Measurements from ENCODE around the gene HTRA1.

Gene HTRA1

GRCh38 chr10:122551450-122551849, 90.1 kb downstream of the HTRA1 start:
- Histone ChIP-seq H3K36me3 (ENCODE audit: insufficient read depth, low read length) (no peaks in the 10 kb centered on the region), H3K27me3 (ENCODE audit: insufficient read depth, low read length) (no peaks in the 10 kb centered on the region), H3K27ac (ENCODE audit: low read depth, low read length) (no peak overlapping the region), H3K4me1 (ENCODE audit: control insufficient read depth, insufficient read depth, low read length, unreplicated experiment) (no peaks in the 10 kb centered on the region), H3K79me2 (ENCODE audit: control insufficient read depth, insufficient read depth, low read length, unreplicated experiment) (no peaks in the 10 kb centered on the region), H3K4me3 (ENCODE audit: low read depth, low read length) (no peak overlapping the region), H2AFZ (ENCODE audit: low read length, unreplicated experiment) (no peak overlapping the region)

GRCh38 chr10:122553341-122553740, 92.0 kb downstream of the HTRA1 start:
- Histone ChIP-seq H2AFZ (ENCODE audit: low read length, unreplicated experiment) (no peak overlapping the region), H3K4me1 (ENCODE audit: control insufficient read depth, insufficient read depth, low read length, unreplicated experiment) (no peaks in the 10 kb centered on the region), H3K27me3 (ENCODE audit: insufficient read depth, low read length) (no peaks in the 10 kb centered on the region), H3K79me2 (ENCODE audit: control insufficient read depth, insufficient read depth, low read length, unreplicated experiment) (no peaks in the 10 kb centered on the region), H3K4me3 (ENCODE audit: low read depth, low read length) (no peak overlapping the region), H3K36me3 (ENCODE audit: insufficient read depth, low read length) (no peaks in the 10 kb centered on the region), H3K27ac (ENCODE audit: low read depth, low read length) (no peak overlapping the region)

DNA sequence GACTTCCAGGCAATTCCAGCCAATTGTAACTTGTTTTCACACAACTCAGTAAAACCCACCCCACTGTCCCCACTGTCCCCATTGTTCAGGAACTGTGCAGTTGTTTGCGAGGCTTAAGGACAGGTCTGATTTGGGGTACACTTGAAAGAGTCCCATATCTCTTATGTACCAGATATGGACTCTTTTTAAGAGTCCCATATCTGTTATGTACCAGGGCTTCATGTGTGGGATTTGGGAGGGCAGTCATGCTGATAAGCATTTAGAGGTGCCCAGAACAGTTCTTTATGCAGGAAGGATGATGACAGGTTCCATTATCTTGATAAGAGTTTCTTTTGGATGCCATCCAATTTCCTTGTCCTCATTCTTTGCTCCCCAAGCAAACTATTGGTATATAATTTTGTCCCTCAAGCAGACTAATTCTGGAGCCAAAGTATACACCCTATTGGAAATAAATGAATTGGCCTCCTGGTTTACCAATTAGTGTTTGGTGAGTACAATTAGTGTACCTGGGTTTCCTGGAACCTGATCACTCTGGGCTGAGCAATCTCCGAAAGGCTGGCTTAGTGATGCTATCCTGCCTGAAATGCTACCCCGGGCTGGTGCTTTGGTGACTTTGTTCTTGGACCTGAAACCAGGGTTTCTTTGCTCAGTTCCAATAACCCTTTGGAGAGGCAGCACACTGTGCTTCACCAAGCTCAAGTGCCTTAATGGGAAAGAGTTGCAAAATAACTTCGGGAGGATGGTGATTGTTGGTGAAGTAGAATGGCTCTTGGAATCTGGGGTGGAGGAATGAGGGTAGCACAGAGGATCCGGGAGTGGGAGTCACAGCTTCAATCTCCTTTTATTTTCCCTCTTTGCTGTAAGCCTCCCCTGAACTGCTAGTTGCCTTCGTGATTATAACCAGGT, 93.0 kb downstream of the HTRA1 start:
- H3K27me3 ChIP-seq (ENCODE audit: insufficient read depth, low read length) = peaks cover under 1% of the 10 kb centered on the region
- H3K36me3 ChIP-seq (ENCODE audit: insufficient read depth, low read length) = no peaks in the 10 kb centered on the region
- no peak overlapping the region for H3K4me3 ChIP-seq (ENCODE audit: low read depth, low read length)
- no peaks in the 10 kb centered on the region for H3K79me2 ChIP-seq (ENCODE audit: control insufficient read depth, insufficient read depth, low read length, unreplicated experiment)
- H3K4me1 ChIP-seq (ENCODE audit: control insufficient read depth, insufficient read depth, low read length, unreplicated experiment) = no peaks in the 10 kb centered on the region
- H2AFZ ChIP-seq (ENCODE audit: low read length, unreplicated experiment) = no peak overlapping the region
- no peak overlapping the region for H3K27ac ChIP-seq (ENCODE audit: low read depth, low read length)

GRCh38 chr10:122555442-122555841, 94.1 kb downstream of the HTRA1 start:
- H3K27me3 ChIP-seq (ENCODE audit: insufficient read depth, low read length) = peaks cover 11% of the 10 kb centered on the region
- H3K4me3 ChIP-seq (ENCODE audit: low read depth, low read length) = no peak overlapping the region
- no peaks in the 10 kb centered on the region for H3K36me3 ChIP-seq (ENCODE audit: insufficient read depth, low read length)
- H3K4me1 ChIP-seq (ENCODE audit: control insufficient read depth, insufficient read depth, low read length, unreplicated experiment) = no peaks in the 10 kb centered on the region
- no peak overlapping the region for H3K27ac ChIP-seq (ENCODE audit: low read depth, low read length)
- H2AFZ ChIP-seq (ENCODE audit: low read length, unreplicated experiment) = no peak overlapping the region
- no peaks in the 10 kb centered on the region for H3K79me2 ChIP-seq (ENCODE audit: control insufficient read depth, insufficient read depth, low read length, unreplicated experiment)

- H3K79me2 ChIP-seq (ENCODE audit: control insufficient read depth, insufficient read depth, low read length, unreplicated experiment) = no peaks in the 10 kb centered on the region
- no peak overlapping the region for H2AFZ ChIP-seq (ENCODE audit: low read length, unreplicated experiment)
- H3K4me3 ChIP-seq (ENCODE audit: low read depth, low read length) = no peak overlapping the region
Measured at GRCh38 chr10:122557516-122557915, 96.2 kb downstream of the HTRA1 start.

DNA sequence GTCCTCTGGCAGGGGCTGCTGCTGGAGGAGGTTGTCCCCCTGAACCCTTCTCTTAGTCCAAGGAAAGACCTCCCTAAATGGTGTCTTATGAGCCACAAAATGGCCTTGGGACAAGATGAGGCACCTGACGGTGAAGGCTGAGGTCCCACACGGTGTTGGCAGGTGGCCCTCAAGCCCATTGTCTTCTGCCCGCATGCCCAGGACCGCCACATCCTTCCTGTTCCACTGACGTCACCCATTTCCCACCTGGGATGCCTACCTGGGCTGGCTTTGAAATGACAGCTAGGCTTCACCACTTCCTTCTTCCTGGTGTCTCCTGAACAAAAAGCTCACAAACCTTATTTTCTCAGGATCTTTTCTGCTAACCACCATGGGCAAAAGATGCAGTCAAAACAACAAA, 97.1 kb downstream of the HTRA1 start:
- H3K27ac ChIP-seq (ENCODE audit: low read depth, low read length) = no peak overlapping the region
- H3K36me3 ChIP-seq (ENCODE audit: insufficient read depth, low read length) = no peaks in the 10 kb centered on the region
- no peak overlapping the region for H3K4me3 ChIP-seq (ENCODE audit: low read depth, low read length)
- H2AFZ ChIP-seq (ENCODE audit: low read length, unreplicated experiment) = no peak overlapping the region
- no peaks in the 10 kb centered on the region for H3K4me1 ChIP-seq (ENCODE audit: control insufficient read depth, insufficient read depth, low read length, unreplicated experiment)
- H3K27me3 ChIP-seq (ENCODE audit: insufficient read depth, low read length) = peaks cover 32% of the 10 kb centered on the region
- no peaks in the 10 kb centered on the region for H3K79me2 ChIP-seq (ENCODE audit: control insufficient read depth, insufficient read depth, low read length, unreplicated experiment)

More at GRCh38 chr10:122557516-122557915, 96.2 kb downstream of the HTRA1 start:
- no peaks in the 10 kb centered on the region for H3K36me3 ChIP-seq (ENCODE audit: insufficient read depth, low read length)
- H3K27ac ChIP-seq (ENCODE audit: low read depth, low read length) = no peak overlapping the region
- H3K4me1 ChIP-seq (ENCODE audit: control insufficient read depth, insufficient read depth, low read length, unreplicated experiment) = no peaks in the 10 kb centered on the region
- peaks cover 26% of the 10 kb centered on the region for H3K27me3 ChIP-seq (ENCODE audit: insufficient read depth, low read length)

DNA sequence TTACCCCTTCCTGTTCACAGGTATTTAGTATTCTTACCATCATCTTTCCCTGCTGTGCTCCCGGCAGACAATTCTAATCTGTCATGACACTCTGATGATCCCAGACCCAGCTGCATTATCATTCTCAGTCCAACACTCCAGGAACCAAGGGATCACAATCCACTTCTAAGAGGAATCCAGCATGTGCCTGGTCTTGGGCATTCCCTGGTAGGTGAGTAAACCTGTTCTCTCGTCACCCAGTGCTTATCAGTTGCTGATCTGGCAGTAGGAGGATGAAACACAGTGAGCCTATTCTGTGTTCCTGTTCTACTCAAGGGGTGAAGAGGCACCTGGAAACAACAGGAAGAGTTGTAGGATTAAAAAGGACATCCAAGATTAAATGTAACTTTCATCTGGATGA, 97.9 kb downstream of the HTRA1 start:
- Histone ChIP-seq H3K36me3 (ENCODE audit: insufficient read depth, low read length) (no peaks in the 10 kb centered on the region), H3K4me1 (ENCODE audit: control insufficient read depth, insufficient read depth, low read length, unreplicated experiment) (no peaks in the 10 kb centered on the region), H3K79me2 (ENCODE audit: control insufficient read depth, insufficient read depth, low read length, unreplicated experiment) (no peaks in the 10 kb centered on the region), H3K27me3 (ENCODE audit: insufficient read depth, low read length) (peaks cover 32% of the 10 kb centered on the region), H2AFZ (ENCODE audit: low read length, unreplicated experiment) (no peak overlapping the region), H3K27ac (ENCODE audit: low read depth, low read length) (no peak overlapping the region), H3K4me3 (ENCODE audit: low read depth, low read length) (no peak overlapping the region)

DNA sequence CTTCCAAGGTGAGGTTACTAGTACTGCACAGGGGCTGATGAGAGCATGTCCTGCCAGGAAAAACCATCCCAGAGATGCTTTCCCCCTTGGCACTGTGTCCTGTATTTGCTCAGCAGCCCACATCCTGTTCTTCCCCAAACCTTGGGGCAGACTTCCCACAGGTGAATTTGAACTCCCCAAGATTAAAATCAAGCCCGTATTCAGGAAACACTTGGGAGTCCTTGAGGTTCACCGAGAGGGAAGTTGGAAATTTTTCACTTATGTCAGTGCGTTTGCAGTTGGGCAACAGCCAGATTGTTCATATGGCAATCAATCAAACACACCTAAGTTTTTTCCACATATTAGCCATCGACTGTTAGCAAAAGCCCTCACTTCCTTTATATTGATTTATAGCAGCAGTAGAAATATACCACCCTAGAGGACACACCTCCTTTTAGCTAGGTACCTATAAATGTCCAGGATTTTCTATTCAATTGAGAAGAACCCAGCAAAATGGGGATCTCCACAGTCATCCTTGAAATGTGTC, 99.0 kb downstream of the HTRA1 start, which contains the start of gene DMBT1:
Gene DMBT1 (plus strand): TSS at position 476 of the 526 bp plus-strand sequence. CDS start 17 bp downstream, at position 493.
- Histone ChIP-seq H3K27ac (ENCODE audit: low read depth, low read length) (no peak within 1 kb of the TSS), H3K36me3 (ENCODE audit: insufficient read depth, low read length) (no peaks in the 10 kb centered on the region), H3K4me3 (ENCODE audit: low read depth, low read length) (no peak within 1 kb of the TSS), H3K27me3 (ENCODE audit: insufficient read depth, low read length) (peaks cover 32% of the 10 kb centered on the region), H3K79me2 (ENCODE audit: control insufficient read depth, insufficient read depth, low read length, unreplicated experiment) (no peaks in the 10 kb centered on the region), H2AFZ (ENCODE audit: low read length, unreplicated experiment) (no peak within 1 kb of the TSS), H3K4me1 (ENCODE audit: control insufficient read depth, insufficient read depth, low read length, unreplicated experiment) (peaks cover 6% of the 10 kb centered on the region)

DNA sequence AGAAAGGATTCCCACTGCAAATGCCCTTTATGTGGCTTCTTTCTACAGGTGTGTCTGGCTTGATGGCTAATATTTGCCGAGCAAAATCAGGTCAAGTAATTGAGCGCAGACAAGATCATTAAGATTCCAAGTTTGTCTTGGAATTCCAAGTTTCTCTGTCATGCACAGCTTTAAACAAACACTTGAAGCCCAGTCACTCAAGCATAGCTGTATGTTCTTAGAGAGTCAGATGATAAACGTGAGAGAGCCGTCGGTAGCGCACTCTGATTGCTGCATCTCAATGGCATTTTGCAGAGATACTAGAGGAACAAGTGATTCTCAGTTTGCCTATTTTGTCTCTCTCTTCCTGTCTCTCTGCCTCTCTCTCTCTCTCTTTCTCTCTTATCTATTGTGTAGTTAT, 99.9 kb downstream of the HTRA1 start:
- Histone ChIP-seq H2AFZ (ENCODE audit: low read length, unreplicated experiment) (no peak overlapping the region), H3K36me3 (ENCODE audit: insufficient read depth, low read length) (no peaks in the 10 kb centered on the region)

DNA sequence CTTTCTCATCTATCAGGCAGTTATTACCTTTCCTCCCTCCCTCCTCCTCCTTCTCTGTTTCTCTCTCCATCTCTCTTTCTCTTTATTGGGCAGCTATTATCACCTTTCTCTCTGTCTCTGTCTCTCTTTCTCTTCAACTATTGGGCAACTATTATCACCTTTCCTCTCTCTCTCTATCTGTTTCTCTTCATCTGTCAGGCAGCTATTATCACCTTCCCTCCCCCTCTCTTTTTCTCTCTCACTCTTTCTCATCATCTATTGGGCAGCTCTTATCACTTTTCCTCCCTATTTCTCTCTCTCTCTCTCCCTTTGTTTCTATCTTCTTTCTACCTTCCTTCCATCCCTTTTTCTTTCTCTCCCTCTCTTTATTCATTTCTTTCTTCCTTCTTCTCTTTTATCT, 100.4 kb downstream of the HTRA1 start:
- peaks cover 32% of the 10 kb centered on the region for H3K27me3 ChIP-seq (ENCODE audit: insufficient read depth, low read length)
- H3K79me2 ChIP-seq (ENCODE audit: control insufficient read depth, insufficient read depth, low read length, unreplicated experiment) = no peaks in the 10 kb centered on the region
- no peak overlapping the region for H3K4me3 ChIP-seq (ENCODE audit: low read depth, low read length)

More for the DNA sequence above, 99.9 kb downstream of the HTRA1 start:
- Histone ChIP-seq H3K79me2 (ENCODE audit: control insufficient read depth, insufficient read depth, low read length, unreplicated experiment) (no peaks in the 10 kb centered on the region), H3K27ac (ENCODE audit: low read depth, low read length) (no peak overlapping the region), H3K4me3 (ENCODE audit: low read depth, low read length) (no peak overlapping the region), H3K27me3 (ENCODE audit: insufficient read depth, low read length) (peaks cover 32% of the 10 kb centered on the region), H3K4me1 (ENCODE audit: control insufficient read depth, insufficient read depth, low read length, unreplicated experiment) (peaks cover 6% of the 10 kb centered on the region)

More for the DNA sequence above, 100.4 kb downstream of the HTRA1 start:
- H3K27ac ChIP-seq (ENCODE audit: low read depth, low read length) = no peak overlapping the region
- no peaks in the 10 kb centered on the region for H3K36me3 ChIP-seq (ENCODE audit: insufficient read depth, low read length)
- no peak overlapping the region for H2AFZ ChIP-seq (ENCODE audit: low read length, unreplicated experiment)
- peaks cover 6% of the 10 kb centered on the region for H3K4me1 ChIP-seq (ENCODE audit: control insufficient read depth, insufficient read depth, low read length, unreplicated experiment)

Data from ACC112 (cell line).